ENCODE results near the gene ZMYM4.
"Not testable (repeated sequence)": the region's sequence is repeated elsewhere in the genome, so short reads cannot be mapped to it uniquely, and the experiment has no call there.

Gene ZMYM4

DNA sequence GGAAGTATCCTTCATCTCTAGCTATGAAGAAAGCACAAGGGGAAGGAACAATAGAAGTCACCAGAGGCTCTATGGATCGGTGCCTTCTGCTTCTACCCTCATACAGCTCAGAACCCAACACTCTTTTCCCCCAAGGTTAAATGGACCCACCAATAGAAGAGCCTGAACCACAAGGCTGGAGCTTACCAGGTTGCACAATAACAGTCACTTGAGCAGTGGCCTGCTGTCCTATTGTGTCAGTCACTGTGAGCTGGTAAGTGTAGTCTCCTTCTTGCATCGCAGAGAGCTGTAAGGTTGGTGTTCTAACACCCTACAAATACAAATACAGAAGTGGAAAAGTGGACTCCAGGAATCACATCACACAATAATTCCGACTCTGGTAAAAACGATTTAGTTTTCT is 185.7 kb downstream of the ZMYM4 start:
- DNase-seq (ENCODE audit: low read depth), result no peak

DNA sequence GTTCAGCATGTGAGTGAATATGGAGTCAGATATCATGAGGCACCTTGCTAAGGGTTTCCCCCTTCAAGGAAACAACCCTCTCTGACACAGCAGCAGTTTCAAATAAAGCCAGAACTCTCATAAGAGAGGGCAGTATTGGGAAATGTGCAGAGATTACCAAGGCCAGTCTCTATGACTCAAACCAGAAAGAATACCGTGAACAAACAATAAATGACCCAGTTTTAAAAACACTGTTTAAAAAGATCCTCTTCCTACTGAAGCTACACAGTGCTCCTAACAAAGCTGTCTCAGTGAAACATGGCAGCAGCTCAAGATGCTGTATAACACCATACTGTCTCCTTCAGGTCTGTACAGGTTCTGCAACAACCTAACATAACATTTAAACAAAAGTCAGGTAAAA is 186.1 kb downstream of the ZMYM4 start:
- no peak for DNase-seq (ENCODE audit: low read depth)

DNA sequence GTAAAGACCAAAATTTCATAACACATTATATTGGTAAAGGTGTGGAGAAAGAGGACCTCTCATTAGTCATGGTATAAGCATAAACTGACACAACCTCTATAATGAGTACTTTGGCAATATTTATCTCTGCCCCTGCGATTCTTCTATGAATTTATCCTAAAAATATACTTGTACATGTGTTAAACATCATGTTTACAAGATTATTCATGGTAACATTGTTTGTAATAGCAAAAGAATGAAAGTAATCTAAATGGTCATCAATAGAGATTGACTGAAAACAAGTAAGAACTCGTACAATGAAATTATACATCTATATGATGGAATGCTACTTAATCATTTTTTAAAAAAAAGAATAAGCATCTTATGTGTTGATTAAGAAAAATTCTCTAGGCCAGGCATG is 192.3 kb downstream of the ZMYM4 start:
- no peak for DNase-seq (ENCODE audit: low read depth)

DNA sequence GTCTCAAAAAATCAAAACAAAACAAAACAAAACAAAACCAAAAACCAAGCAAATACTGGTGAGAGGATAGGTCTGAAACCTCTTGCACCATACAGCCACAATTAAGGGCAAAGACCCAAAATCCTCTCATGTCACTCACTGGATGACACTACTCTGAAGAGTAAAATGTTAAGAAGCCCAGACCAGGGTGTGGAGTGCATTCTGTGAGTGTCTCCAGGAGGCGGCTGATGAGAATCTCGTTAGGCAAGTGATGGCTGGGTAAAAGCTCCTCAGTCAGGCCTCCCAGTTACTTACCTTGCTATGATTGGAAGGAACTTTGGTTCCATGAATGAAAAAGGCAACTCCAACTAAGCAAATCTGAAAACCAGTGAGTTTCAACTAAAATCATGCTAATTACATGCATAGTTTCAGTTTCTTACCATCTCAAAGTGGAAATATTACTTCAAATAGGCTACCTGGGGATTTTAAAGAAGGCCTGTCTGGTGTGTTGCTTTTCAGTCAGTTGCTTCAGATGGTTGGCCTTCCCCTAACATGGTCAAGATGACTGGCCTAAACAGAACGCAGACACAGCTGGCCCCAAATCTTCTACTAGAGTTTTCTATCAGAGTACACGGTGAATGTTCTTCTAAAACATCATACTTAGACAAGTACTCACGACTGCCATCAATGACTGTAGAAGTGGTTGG is 193.6 kb downstream of the ZMYM4 start:
- no peak for DNase-seq (ENCODE audit: low read depth)

DNA sequence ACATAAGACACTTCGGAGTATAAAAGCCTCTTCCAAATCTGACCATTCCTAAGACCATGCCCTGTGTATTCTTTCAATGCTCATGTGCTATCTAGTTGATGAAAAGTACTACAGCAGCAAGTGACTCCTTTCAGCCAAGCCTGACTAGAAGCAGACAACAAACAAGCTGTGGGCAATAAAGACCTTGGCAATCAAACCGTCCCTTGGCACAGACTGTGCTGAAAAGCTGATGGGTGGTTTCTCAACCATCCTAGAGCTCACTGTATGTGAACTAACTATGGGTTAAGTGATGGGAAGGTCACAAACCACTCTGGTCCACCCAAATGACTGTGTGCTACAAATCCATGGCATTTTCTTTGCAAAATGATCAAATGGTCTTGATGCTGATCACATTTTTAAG is 194.7 kb downstream of the ZMYM4 start:
- DNase-seq (ENCODE audit: low read depth), result no peak

DNA sequence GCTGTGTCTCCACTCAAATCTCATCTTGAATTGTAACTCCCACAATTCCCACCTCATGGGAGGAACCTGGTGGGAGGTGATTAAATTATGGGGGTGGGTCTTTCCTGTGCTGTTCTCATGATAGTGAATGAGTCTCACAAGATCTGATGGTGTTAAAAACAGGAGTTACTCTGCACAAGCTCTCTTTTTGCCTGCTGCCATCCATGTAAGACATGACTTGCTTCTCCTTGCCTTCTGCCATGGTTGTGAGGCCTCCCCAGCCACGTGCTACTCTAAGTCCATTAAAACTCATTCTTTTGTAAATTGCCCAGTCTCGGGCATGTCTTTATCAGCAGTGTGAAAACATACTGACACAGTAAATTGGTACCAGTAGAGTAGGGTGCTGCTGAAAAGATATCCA is 195.2 kb downstream of the ZMYM4 start:
- DNase-seq (ENCODE audit: low read depth), result not testable (repeated sequence)

DNA sequence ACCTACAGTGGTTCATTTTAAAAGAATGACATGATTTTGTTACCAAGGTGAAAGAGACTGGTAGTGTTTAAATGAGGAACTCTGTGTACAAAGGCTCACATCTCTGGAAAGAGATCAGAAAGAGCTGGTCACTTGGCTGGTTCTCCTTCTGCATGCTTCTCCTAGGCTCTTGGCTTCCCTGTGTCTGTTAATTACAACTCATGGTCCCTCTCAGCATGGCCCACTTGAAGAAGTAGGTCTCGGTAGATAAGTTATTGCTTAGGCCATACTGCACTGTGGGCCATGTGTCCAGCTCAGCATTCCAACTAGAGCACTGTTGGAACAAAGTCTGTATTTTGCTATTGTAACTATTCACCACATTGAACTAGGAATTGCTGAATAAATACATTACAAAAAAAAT is 197.6 kb downstream of the ZMYM4 start:
- DNase-seq (ENCODE audit: low read depth), result no peak

DNA sequence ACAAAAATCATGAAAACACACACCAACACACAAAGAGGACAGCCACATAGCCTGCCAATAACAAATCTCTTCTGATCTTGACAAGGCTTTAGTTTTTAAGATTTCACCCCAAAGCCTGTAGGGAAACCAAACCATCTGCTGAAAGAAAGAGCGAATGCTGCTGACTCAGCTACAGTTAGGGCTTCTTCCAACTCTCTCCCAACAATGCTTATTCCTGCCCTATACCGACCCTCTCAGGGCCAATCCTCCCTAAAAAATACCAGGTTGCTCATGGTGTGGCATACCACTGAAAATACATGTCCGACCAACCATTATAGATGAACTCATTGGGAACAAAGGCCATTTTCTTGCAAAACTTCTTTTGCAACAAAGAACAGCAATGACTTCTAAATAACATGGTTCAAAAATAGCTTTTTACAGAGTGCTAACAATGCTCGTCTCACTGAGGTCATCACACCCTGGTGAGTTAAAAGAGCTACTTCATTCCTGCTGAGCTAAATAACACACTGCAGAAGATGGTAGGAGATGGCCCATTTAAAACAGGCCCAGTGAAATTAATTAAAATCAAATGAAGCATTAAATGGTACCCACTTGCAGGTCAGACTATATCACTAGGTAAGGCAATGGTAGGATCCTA is 202.6 kb downstream of the ZMYM4 start:
- DNase-seq (ENCODE audit: low read depth), result no peak
